GM12865 (cell line): Measurements from ENCODE around the gene NLRP1.
A peak's percentile ranks its signal among the peaks of the same experiment; 100 is the strongest.

ENCODE experiments used
- DNase-seq: peaks from one replicate; pipeline ENCODE4 v3.0.0; 2010; ENCODE audit warnings: low read depth
- H3K4me3 ChIP-seq: 2 replicates; pipeline ENCODE4 v1.5.1; 2011; ENCODE audit warnings: mild to moderate bottlenecking, low read depth, low read length, control low read depth
- TF ChIP-seq, protein P1 (sequence below): IDR thresholded peaks from 2 replicates; pipeline ENCODE4 v1.5.1; 2011; ENCODE audit warnings: low read length, control low read depth, low read depth, inconsistent platforms; ENCODE audit not compliant: insufficient read depth; ENCODE audit errors: missing control alignments

The NLRP1 gene

GRCh38 chr17:5607946-5608345, 23.6 kb upstream of the NLRP1 start:
- no peak overlapping the region for H3K4me3 ChIP-seq
- TF ChIP-seq, protein P1, sequence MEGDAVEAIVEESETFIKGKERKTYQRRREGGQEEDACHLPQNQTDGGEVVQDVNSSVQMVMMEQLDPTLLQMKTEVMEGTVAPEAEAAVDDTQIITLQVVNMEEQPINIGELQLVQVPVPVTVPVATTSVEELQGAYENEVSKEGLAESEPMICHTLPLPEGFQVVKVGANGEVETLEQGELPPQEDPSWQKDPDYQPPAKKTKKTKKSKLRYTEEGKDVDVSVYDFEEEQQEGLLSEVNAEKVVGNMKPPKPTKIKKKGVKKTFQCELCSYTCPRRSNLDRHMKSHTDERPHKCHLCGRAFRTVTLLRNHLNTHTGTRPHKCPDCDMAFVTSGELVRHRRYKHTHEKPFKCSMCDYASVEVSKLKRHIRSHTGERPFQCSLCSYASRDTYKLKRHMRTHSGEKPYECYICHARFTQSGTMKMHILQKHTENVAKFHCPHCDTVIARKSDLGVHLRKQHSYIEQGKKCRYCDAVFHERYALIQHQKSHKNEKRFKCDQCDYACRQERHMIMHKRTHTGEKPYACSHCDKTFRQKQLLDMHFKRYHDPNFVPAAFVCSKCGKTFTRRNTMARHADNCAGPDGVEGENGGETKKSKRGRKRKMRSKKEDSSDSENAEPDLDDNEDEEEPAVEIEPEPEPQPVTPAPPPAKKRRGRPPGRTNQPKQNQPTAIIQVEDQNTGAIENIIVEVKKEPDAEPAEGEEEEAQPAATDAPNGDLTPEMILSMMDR = no peak
- DNase-seq = no peak

- TF ChIP-seq, protein P1 = no peak
- DNase-seq = no peak
- H3K4me3 ChIP-seq = no peak overlapping the region
Measured at GRCh38 chr17:5605452-5605851, 21.1 kb upstream of the NLRP1 start.

DNA sequence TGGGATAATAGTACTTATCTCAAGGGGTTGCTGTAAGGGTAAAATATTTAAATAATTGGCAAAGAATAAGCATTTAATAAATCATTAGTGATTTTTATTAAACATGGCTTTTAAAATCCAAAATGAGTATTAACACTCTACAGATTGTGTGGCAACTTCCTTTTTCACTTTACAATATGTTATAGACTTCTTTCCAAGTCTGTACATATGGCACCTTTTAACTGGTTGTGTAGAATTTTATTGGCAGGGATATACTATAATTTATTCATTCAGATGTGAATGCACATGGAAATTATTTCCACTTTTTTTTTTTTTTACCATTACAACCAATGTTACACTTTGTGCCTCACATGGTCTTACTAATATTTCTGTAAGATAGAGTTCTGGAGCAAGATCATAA, 15.7 kb upstream of the NLRP1 start:
- H3K4me3 ChIP-seq = no peak overlapping the region
- DNase-seq = no peak
- TF ChIP-seq, protein P1 = no peak

GRCh38 chr17:5598457-5598856, 14.1 kb upstream of the NLRP1 start:
- TF ChIP-seq, protein P1 = no peak
- no peak for DNase-seq
- H3K4me3 ChIP-seq = no peak overlapping the region

- TF ChIP-seq, protein P1 = no peak
Measured at GRCh38 chr17:5596421-5596820, 12.1 kb upstream of the NLRP1 start.

GRCh38 chr17:5595831-5596230, 11.5 kb upstream of the NLRP1 start:
- no peak for DNase-seq
- H3K4me3 ChIP-seq = no peak overlapping the region
- TF ChIP-seq, protein P1 = no peak

More at GRCh38 chr17:5596421-5596820, 12.1 kb upstream of the NLRP1 start:
- no peak overlapping the region for H3K4me3 ChIP-seq
- no peak for DNase-seq

DNA sequence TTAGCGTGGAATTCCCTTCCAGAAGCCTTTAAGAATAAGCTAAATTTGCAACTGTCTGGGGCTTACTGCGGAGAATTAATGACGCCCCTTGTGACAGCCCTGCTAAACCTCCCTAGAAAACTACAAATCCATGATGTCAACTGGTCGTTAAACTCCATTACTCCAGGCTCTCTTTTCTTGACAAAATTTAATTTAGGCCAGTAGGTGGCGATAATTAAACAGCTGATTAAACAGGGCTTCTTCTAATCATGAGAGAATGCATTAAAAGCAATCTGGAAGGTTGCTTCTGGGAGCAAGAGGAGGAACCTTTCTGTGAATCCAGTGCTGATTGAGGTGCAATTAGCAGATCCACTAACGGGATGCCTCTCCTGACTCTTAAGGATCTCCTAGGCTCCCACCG, 8.1 kb upstream of the NLRP1 start:
- H3K4me3 ChIP-seq = no peak overlapping the region
- TF ChIP-seq, protein P1 = peak; percentile 32
- peak; percentile 53 for DNase-seq
